GM11168 (cell line): ENCODE data around the gene ARHGAP32.

ENCODE experiments used
- in situ Hi-C: fragments of 300-500 bp; cut with MboI; formaldehyde crosslinking; loops from one replicate; pipeline ENCODE4 v1.12.0; 2022; ENCODE audit warnings: low sequenced_read_pairs; ENCODE audit not compliant: unreplicated experiment

Gene ARHGAP32

GRCh38 chr11:129117595-129118350 is 74.4 kb downstream of the ARHGAP32 start:
- in situ Hi-C loops = loop anchor here (25.0 kb wide), 1 partner anchor 195 kb away; no protein-coding TSS in a partner anchor

- in situ Hi-C loops = loop anchor here (25.0 kb wide), 1 partner anchor 196 kb away; no protein-coding TSS in a partner anchor
These were observed 76.2 kb downstream of the ARHGAP32 start for GRCh38 chr11:129115652-129116586.

- in situ Hi-C loops = loop anchor here (25.0 kb wide), 1 partner anchor 203 kb away; no protein-coding TSS in a partner anchor
These were observed 82.4 kb downstream of the ARHGAP32 start for GRCh38 chr11:129109701-129110100.

GRCh38 chr11:129106788-129107187 is 85.3 kb downstream of the ARHGAP32 start:
- in situ Hi-C loops = loop anchor here (25.0 kb wide), 1 partner anchor 206 kb away; no protein-coding TSS in a partner anchor

- in situ Hi-C loops = loop anchor here (25.0 kb wide), 1 partner anchor 210 kb away; no protein-coding TSS in a partner anchor
These were observed 89.4 kb downstream of the ARHGAP32 start for GRCh38 chr11:129102756-129103155.

- in situ Hi-C loops = loop anchor here (25.0 kb wide), 1 partner anchor 210 kb away; no protein-coding TSS in a partner anchor
These were observed 89.9 kb downstream of the ARHGAP32 start for GRCh38 chr11:129102225-129102624.

- in situ Hi-C loops = no loop called here
These were observed 98.8 kb downstream of the ARHGAP32 start for GRCh38 chr11:129093283-129093682.

- in situ Hi-C loops = no loop called here
These were observed 102.1 kb downstream of the ARHGAP32 start for GRCh38 chr11:129090056-129090455.

GRCh38 chr11:129089279-129089678 is 102.8 kb downstream of the ARHGAP32 start:
- in situ Hi-C loops = no loop called here

- in situ Hi-C loops = no loop called here
These were observed 105.1 kb downstream of the ARHGAP32 start for GRCh38 chr11:129086976-129087375.

GRCh38 chr11:129077191-129077590 is 114.9 kb downstream of the ARHGAP32 start:
- in situ Hi-C loops = no loop called here

GRCh38 chr11:129075757-129076156 is 116.4 kb downstream of the ARHGAP32 start:
- in situ Hi-C loops = no loop called here

- in situ Hi-C loops = no loop called here
These were observed 124.7 kb downstream of the ARHGAP32 start for GRCh38 chr11:129067454-129067853.

GRCh38 chr11:129066229-129066628 is 125.9 kb downstream of the ARHGAP32 start:
- in situ Hi-C loops = no loop called here

- in situ Hi-C loops = no loop called here
These were observed 129.0 kb downstream of the ARHGAP32 start for GRCh38 chr11:129063118-129063517.

- in situ Hi-C loops = no loop called here
These were observed 130.5 kb downstream of the ARHGAP32 start for GRCh38 chr11:129061492-129062230.

GRCh38 chr11:129056916-129057315 is 135.2 kb downstream of the ARHGAP32 start:
- in situ Hi-C loops = no loop called here

- in situ Hi-C loops = no loop called here
These were observed 136.9 kb downstream of the ARHGAP32 start for GRCh38 chr11:129055196-129055595.

- in situ Hi-C loops = no loop called here
These were observed 143.2 kb downstream of the ARHGAP32 start for GRCh38 chr11:129048911-129049310.

- in situ Hi-C loops = no loop called here
These were observed 147.0 kb downstream of the ARHGAP32 start for GRCh38 chr11:129045150-129045549.
